Measurements from ENCODE around the gene FBXW2. TPM values are rescaled to one million over a fixed set of nuclear protein-coding genes. Genes with fewer than 3 reads are reported as not detected.

Gene FBXW2
- total RNA-seq, result 10 to 100 TPM; 72.6 to 78.5 TPM

GRCh38 chr9:120792898-120793765, at the start of gene FBXW2:
TSS of gene FBXW2 (minus strand) at chr9:120793416. CDS start at chr9:120788258, 5,158 bp downstream.
- peak within 1 kb of the TSS; percentile 84 to 96 for H3K4me3 Mint-ChIP-seq

GRCh38 chr9:120841930-120842684, 48.9 kb upstream of the FBXW2 start:
- peak overlapping the region; percentile 98 to 100 for H3K4me3 Mint-ChIP-seq
- peaks cover 8 to 21% of the 10 kb centered on the region in 2 donors for H3K36me3 Mint-ChIP-seq (ENCODE audit: insufficient read depth in 2 of 2)
- no peak for ATAC-seq (replicated peaks in 1 of 2)
- H3K9me3 Mint-ChIP-seq, result no peaks in the 10 kb centered on the region
- DNase-seq, result no peak
- peak overlapping the region; percentile 99 for H3K27ac Mint-ChIP-seq
- H3K4me1 Mint-ChIP-seq (ENCODE audit: low read depth), result peaks cover 78% of the 10 kb centered on the region
- H3K27me3 Mint-ChIP-seq (ENCODE audit: low read depth), result no peaks in the 10 kb centered on the region

More at GRCh38 chr9:120792898-120793765, at the start of gene FBXW2:
- Mint-ChIP-seq H3K27ac (peak within 1 kb of the TSS; percentile 99), H3K9me3 (no peaks in the 10 kb centered on the region), H3K27me3 (ENCODE audit: low read depth) (no peaks in the 10 kb centered on the region), H3K4me1 (ENCODE audit: low read depth) (peaks cover 54% of the 10 kb centered on the region), H3K36me3 (ENCODE audit: insufficient read depth in 2 of 2) (peaks cover 2 to 10% of the 10 kb centered on the region in 2 donors)
- DNase-seq, result peak; percentile 92 to 95
- peak; percentile 98 for ATAC-seq (replicated peaks in 1 of 2)

- Mint-ChIP-seq H3K9me3 (no peaks in the 10 kb centered on the region), H3K27me3 (ENCODE audit: low read depth) (no peaks in the 10 kb centered on the region), H3K27ac (peak overlapping the region; percentile 58), H3K4me3 (peak overlapping the region; percentile 27 to 55), H3K36me3 (ENCODE audit: insufficient read depth in 2 of 2) (peaks cover 11 to 29% of the 10 kb centered on the region in 2 donors), H3K4me1 (ENCODE audit: low read depth) (peaks cover 49% of the 10 kb centered on the region)
- ATAC-seq (replicated peaks in 1 of 2) (no peak), DNase-seq (no peak)
These were observed 45.9 kb upstream of the FBXW2 start for GRCh38 chr9:120839146-120839545.

GRCh38 chr9:120837921-120838320, 44.7 kb upstream of the FBXW2 start:
- H3K9me3 Mint-ChIP-seq, result no peaks in the 10 kb centered on the region
- peak overlapping the region in 1 of 2 donors; percentile 78 for H3K4me3 Mint-ChIP-seq
- peaks cover 11 to 29% of the 10 kb centered on the region in 2 donors for H3K36me3 Mint-ChIP-seq (ENCODE audit: insufficient read depth in 2 of 2)
- ATAC-seq (replicated peaks in 1 of 2) (no peak), DNase-seq (no peak)
- peaks cover 43% of the 10 kb centered on the region for H3K4me1 Mint-ChIP-seq (ENCODE audit: low read depth)
- H3K27me3 Mint-ChIP-seq (ENCODE audit: low read depth), result no peaks in the 10 kb centered on the region
- H3K27ac Mint-ChIP-seq, result peak overlapping the region; percentile 94

GRCh38 chr9:120833325-120833724, 40.1 kb upstream of the FBXW2 start:
- Mint-ChIP-seq H3K27me3 (ENCODE audit: low read depth) (no peaks in the 10 kb centered on the region), H3K4me1 (ENCODE audit: low read depth) (peaks cover 18% of the 10 kb centered on the region), H3K4me3 (no peak overlapping the region), H3K9me3 (no peaks in the 10 kb centered on the region), H3K36me3 (ENCODE audit: insufficient read depth in 2 of 2) (peaks cover 19 to 31% of the 10 kb centered on the region in 2 donors), H3K27ac (no peak overlapping the region)
- ATAC-seq (replicated peaks in 1 of 2), result no peak
- DNase-seq, result no peak

- Mint-ChIP-seq H3K4me3 (no peak overlapping the region), H3K27me3 (ENCODE audit: low read depth) (no peaks in the 10 kb centered on the region), H3K27ac (peak overlapping the region; percentile 35), H3K36me3 (ENCODE audit: insufficient read depth in 2 of 2) (peaks cover 18 to 30% of the 10 kb centered on the region in 2 donors), H3K4me1 (ENCODE audit: low read depth) (peaks cover 13% of the 10 kb centered on the region), H3K9me3 (no peaks in the 10 kb centered on the region)
- no peak for DNase-seq
- no peak for ATAC-seq (replicated peaks in 1 of 2)
These were observed 39.6 kb upstream of the FBXW2 start for GRCh38 chr9:120832807-120833206.

GRCh38 chr9:120830865-120831264, 37.6 kb upstream of the FBXW2 start:
- H3K4me3 Mint-ChIP-seq, result no peak overlapping the region
- no peak overlapping the region for H3K27ac Mint-ChIP-seq
- H3K36me3 Mint-ChIP-seq (ENCODE audit: insufficient read depth in 2 of 2), result peaks cover 13 to 30% of the 10 kb centered on the region in 2 donors
- ATAC-seq (replicated peaks in 1 of 2), result no peak
- no peak for DNase-seq
- peaks cover 5% of the 10 kb centered on the region for H3K4me1 Mint-ChIP-seq (ENCODE audit: low read depth)
- H3K9me3 Mint-ChIP-seq, result no peaks in the 10 kb centered on the region
- H3K27me3 Mint-ChIP-seq (ENCODE audit: low read depth), result no peaks in the 10 kb centered on the region

- DNase-seq (no peak), ATAC-seq (replicated peaks in 1 of 2) (no peak)
- Mint-ChIP-seq H3K27me3 (ENCODE audit: low read depth) (no peaks in the 10 kb centered on the region), H3K27ac (no peak overlapping the region), H3K9me3 (no peaks in the 10 kb centered on the region), H3K4me3 (no peak overlapping the region), H3K36me3 (ENCODE audit: insufficient read depth in 2 of 2) (peaks cover 12 to 29% of the 10 kb centered on the region in 2 donors), H3K4me1 (ENCODE audit: low read depth) (peaks cover 5% of the 10 kb centered on the region)
These were observed 36.9 kb upstream of the FBXW2 start for GRCh38 chr9:120830151-120830550.

GRCh38 chr9:120829650-120830049, 36.4 kb upstream of the FBXW2 start:
- DNase-seq, result no peak
- H3K27me3 Mint-ChIP-seq (ENCODE audit: low read depth), result no peaks in the 10 kb centered on the region
- H3K27ac Mint-ChIP-seq, result no peak overlapping the region
- H3K4me3 Mint-ChIP-seq, result no peak overlapping the region
- peak in 1 of 2 donors; percentile 58 for ATAC-seq (replicated peaks in 1 of 2)
- peaks cover 5% of the 10 kb centered on the region for H3K4me1 Mint-ChIP-seq (ENCODE audit: low read depth)
- H3K36me3 Mint-ChIP-seq (ENCODE audit: insufficient read depth in 2 of 2), result peaks cover 13 to 28% of the 10 kb centered on the region in 2 donors
- no peaks in the 10 kb centered on the region for H3K9me3 Mint-ChIP-seq

GRCh38 chr9:120820095-120820494, 26.9 kb upstream of the FBXW2 start:
- Mint-ChIP-seq H3K4me3 (no peak overlapping the region), H3K36me3 (ENCODE audit: insufficient read depth in 2 of 2) (peaks cover 8 to 37% of the 10 kb centered on the region in 2 donors), H3K4me1 (ENCODE audit: low read depth) (no peaks in the 10 kb centered on the region), H3K27ac (peak overlapping the region; percentile 68), H3K27me3 (ENCODE audit: low read depth) (no peaks in the 10 kb centered on the region), H3K9me3 (no peaks in the 10 kb centered on the region)
- DNase-seq (no peak), ATAC-seq (replicated peaks in 1 of 2) (no peak)

- ATAC-seq (replicated peaks in 1 of 2) (no peak), DNase-seq (no peak)
- H3K27me3 Mint-ChIP-seq (ENCODE audit: low read depth), result no peaks in the 10 kb centered on the region
- no peak overlapping the region for H3K4me3 Mint-ChIP-seq
- peaks cover 3% of the 10 kb centered on the region for H3K4me1 Mint-ChIP-seq (ENCODE audit: low read depth)
- no peaks in the 10 kb centered on the region for H3K9me3 Mint-ChIP-seq
- peak overlapping the region; percentile 65 for H3K27ac Mint-ChIP-seq
- peaks cover 4 to 35% of the 10 kb centered on the region in 2 donors for H3K36me3 Mint-ChIP-seq (ENCODE audit: insufficient read depth in 2 of 2)
These were observed 25.4 kb upstream of the FBXW2 start for GRCh38 chr9:120818595-120818994.

GRCh38 chr9:120815075-120815474, 21.9 kb upstream of the FBXW2 start:
- DNase-seq (no peak), ATAC-seq (replicated peaks in 1 of 2) (no peak)
- Mint-ChIP-seq H3K27me3 (ENCODE audit: low read depth) (no peaks in the 10 kb centered on the region), H3K36me3 (ENCODE audit: insufficient read depth in 2 of 2) (peaks cover under 1 to 30% of the 10 kb centered on the region in 2 donors), H3K4me3 (no peak overlapping the region), H3K4me1 (ENCODE audit: low read depth) (peaks cover 6% of the 10 kb centered on the region), H3K27ac (no peak overlapping the region), H3K9me3 (peaks cover under 1 to 1% of the 10 kb centered on the region in 2 donors)

GRCh38 chr9:120808931-120809330, 15.7 kb upstream of the FBXW2 start:
- peaks cover 6% of the 10 kb centered on the region for H3K4me1 Mint-ChIP-seq (ENCODE audit: low read depth)
- H3K9me3 Mint-ChIP-seq, result peaks cover 21 to 22% of the 10 kb centered on the region in 2 donors
- ATAC-seq (replicated peaks in 1 of 2) (no peak), DNase-seq (no peak)
- no peak overlapping the region for H3K4me3 Mint-ChIP-seq
- H3K27me3 Mint-ChIP-seq (ENCODE audit: low read depth), result no peaks in the 10 kb centered on the region
- H3K27ac Mint-ChIP-seq, result no peak overlapping the region
- peaks cover 19 to 42% of the 10 kb centered on the region in 2 donors for H3K36me3 Mint-ChIP-seq (ENCODE audit: insufficient read depth in 2 of 2)

All from activated T-cell treated with anti-CD3 and anti-CD28 coated beads, Interleukin-2, amount 50 U/mL, for 72 hours (primary cell).